ENCODE results near the gene BMP4. TPM values are rescaled to one million over a fixed set of nuclear protein-coding genes. Genes with fewer than 3 reads are reported as not detected.
A peak's percentile ranks its signal among the peaks of the same experiment; 100 is the strongest.

BMP4 gene
- total and polyA plus RNA-seq, 11 donors, result 3.1 to 18.4 (median 5.8) TPM

- Histone ChIP-seq H3K27me3 (peaks cover 0 to 48% (median 10%) of the 10 kb centered on the region in 9 donors), H3K9me3 (no peaks in the 10 kb centered on the region), H3K27ac (peak overlapping the region in 1 of 12 donors; percentile 7), H3K4me3 (no peak overlapping the region), H3K36me3 (peaks cover 0 to 2% (median 0%) of the 10 kb centered on the region in 9 donors), H3K4me1 (peaks cover 0 to 37% (median 4%) of the 10 kb centered on the region in 12 donors)
- DNase-seq (no peak), ATAC-seq (no peak)
- TF ChIP-seq POLR2A (IDR thresholded peaks at IDR 0.05), result no peak
- intact Hi-C loops (cut with DNase I), result loop anchor here in 7 of 10 donors (2.0 to 10.0 kb wide), 9 partner anchors 63 to 423 kb away; no protein-coding TSS in a partner anchor
Measured at GRCh38 chr14:53957739-53958138, 1.1 kb upstream of the BMP4 start.

- Histone ChIP-seq H3K27me3 (peaks cover 0 to 46% (median 9%) of the 10 kb centered on the region in 9 donors), H3K27ac (peak overlapping the region; percentile 82 to 97 (median 88)), H3K9me3 (no peaks in the 10 kb centered on the region), H3K4me1 (peaks cover 0 to 49% (median 10%) of the 10 kb centered on the region in 12 donors), H3K36me3 (peaks cover 0 to 16% (median 0%) of the 10 kb centered on the region in 9 donors), H3K4me3 (peak overlapping the region; percentile 57 to 93 (median 74))
- intact Hi-C loops (cut with DNase I), result loop anchor here in 7 of 10 donors (2.0 to 10.0 kb wide), 9 partner anchors 61 to 421 kb away; no protein-coding TSS in a partner anchor
- peak in 3 of 4 donors; percentile 38 to 60 (median 50) for ATAC-seq
- TF ChIP-seq POLR2A (IDR thresholded peaks at IDR 0.05) (no peak), CTCF (IDR thresholded peaks at IDR 0.05) (no peak)
- WGBS, 4 donors, result 1% methylated on average over 24 to 52 of the region's 52 CpGs
- DNase-seq, result peak; percentile 69 to 83 (median 73)
Measured at GRCh38 chr14:53955671-53956426, 776 bp downstream of the BMP4 start.

- ATAC-seq, result no peak
- DNase-seq, result peak in 1 of 5 donors; percentile 27
- Histone ChIP-seq H3K27me3 (peaks cover 0 to 46% (median 7%) of the 10 kb centered on the region in 9 donors), H3K4me3 (peak overlapping the region; percentile 57 to 93 (median 74)), H3K36me3 (peaks cover 0 to 22% (median 6%) of the 10 kb centered on the region in 9 donors), H3K4me1 (peaks cover 0 to 54% (median 10%) of the 10 kb centered on the region in 12 donors), H3K27ac (peak overlapping the region; percentile 82 to 97 (median 88)), H3K9me3 (no peaks in the 10 kb centered on the region)
- intact Hi-C loops (cut with DNase I), result loop anchor here in 7 of 10 donors (10.0 kb wide), 8 partner anchors 60 to 420 kb away; no protein-coding TSS in a partner anchor
- TF ChIP-seq POLR2A (IDR thresholded peaks at IDR 0.05), result no peak
- no peak for TF ChIP-seq CTCF (IDR thresholded peaks at IDR 0.05)
- WGBS, 4 donors, result 1 to 2% (median 2%) methylated on average over 17 of the region's 17 CpGs
Measured at GRCh38 chr14:53955229-53955556, 1.4 kb downstream of the BMP4 start.

GRCh38 chr14:53954551-53955228, 1.9 kb downstream of the BMP4 start:
- peak; percentile 26 to 69 (median 28) for DNase-seq
- 0 to 2% (median 1%) methylated on average over 33 to 53 of the region's 53 CpGs for WGBS, 4 donors
- intact Hi-C loops (cut with DNase I), result loop anchor here in 7 of 10 donors (5.0 to 10.0 kb wide), 14 partner anchors 60 to 420 kb away; no protein-coding TSS in a partner anchor

More at GRCh38 chr14:53954551-53955228, 1.9 kb downstream of the BMP4 start:
- peak overlapping the region; percentile 57 to 93 (median 74) for H3K4me3 ChIP-seq
- TF ChIP-seq POLR2A (IDR thresholded peaks at IDR 0.05) (no peak), CTCF (IDR thresholded peaks at IDR 0.05) (peak in 4 of 12 donors; percentile 6 to 28 (median 18))
- peaks cover 0 to 46% (median 7%) of the 10 kb centered on the region in 9 donors for H3K27me3 ChIP-seq
- no peak for ATAC-seq
- H3K9me3 ChIP-seq, result no peaks in the 10 kb centered on the region
- peak overlapping the region; percentile 82 to 97 (median 88) for H3K27ac ChIP-seq
- peaks cover 0 to 27% (median 9%) of the 10 kb centered on the region in 9 donors for H3K36me3 ChIP-seq
- H3K4me1 ChIP-seq, result peaks cover 0 to 54% (median 10%) of the 10 kb centered on the region in 12 donors
